OCI-LY7 (cell line): ENCODE data around the gene APLP1. TPM values are rescaled to one million over a fixed set of nuclear protein-coding genes. Genes with fewer than 3 reads are reported as not detected.

Source experiments
- BruUV-seq: library from RNA; stranded (reverse); fragments of 400-500 nt; replicated peaks from 2 replicates; lab custom pipeline; 2021; lab: Mats Ljungman, UMichigan
- CTCF ChIA-PET: fragments of 300-600 bp; sonication (Branson Sonifier 250); formaldehyde crosslinking; loops from one replicate; lab custom pipeline; 2022; ENCODE audit warnings: antibody characterized with exemption; ENCODE audit not compliant: unreplicated experiment; lab: Charles Lee
- POLR2A ChIA-PET: fragments of 300-600 bp; sonication (Branson Sonifier 250); formaldehyde crosslinking; loops from one replicate; lab custom pipeline; 2022; ENCODE audit warnings: antibody characterized with exemption; lab: Charles Lee
- DNase-seq: peaks from one replicate; pipeline ENCODE4 v3.0.0-alpha.2; 2015; ENCODE audit warnings: low spot score
- H2AFZ ChIP-seq: fragments of 200-600 bp; sonication (generic), shearing (Covaris generic); 2 replicates; pipeline ENCODE4 v1.6.1; 2014; ENCODE audit warnings: mild to moderate bottlenecking, antibody characterized with exemption, low read length, moderate library complexity
- H3K27ac ChIP-seq: fragments of 200-600 bp; sonication (generic); 2 replicates; pipeline ENCODE4 v1.5.1; 2014; ENCODE audit warnings: mixed run types, low read depth, mild to moderate bottlenecking, moderate library complexity, low read length, inconsistent platforms; ENCODE audit not compliant: poor library complexity, severe bottlenecking
- H3K36me3 ChIP-seq: fragments of 200-600 bp; sonication (generic); 2 replicates; pipeline ENCODE4 v1.6.1; 2014; ENCODE audit warnings: mild to moderate bottlenecking, antibody characterized with exemption, low read length, moderate library complexity, mixed read lengths; ENCODE audit not compliant: insufficient read depth
- H3K4me1 ChIP-seq: fragments of 200-600 bp; sonication (generic); 2 replicates; pipeline ENCODE4 v1.5.1; 2014; ENCODE audit warnings: mild to moderate bottlenecking, low read length; ENCODE audit not compliant: insufficient read depth, poor library complexity, severe bottlenecking
- H3K4me2 ChIP-seq: fragments of 200-600 bp; sonication (generic); 2 replicates; pipeline ENCODE4 v1.6.1; 2014; ENCODE audit warnings: mild to moderate bottlenecking, low read length
- H3K4me3 ChIP-seq: fragments of 200-600 bp; sonication (generic); 2 replicates; pipeline ENCODE4 v1.5.1; 2014; ENCODE audit warnings: mild to moderate bottlenecking, low read depth, low read length; ENCODE audit not compliant: poor library complexity, severe bottlenecking
- H3K79me2 ChIP-seq: fragments of 200-600 bp; sonication (generic); 2 replicates; pipeline ENCODE4 v1.6.1; 2016; ENCODE audit warnings: low read depth, mild to moderate bottlenecking, low read length, moderate library complexity, mixed read lengths; ENCODE audit not compliant: insufficient read depth
- H3K9me2 ChIP-seq: fragments of 200-600 bp; sonication (generic); 2 replicates; pipeline ENCODE4 v1.6.1; 2016; ENCODE audit warnings: mild to moderate bottlenecking, low read length, mixed read lengths; ENCODE audit not compliant: insufficient read depth
- H3K9me3 ChIP-seq: fragments of 200-600 bp; sonication (generic); 2 replicates; pipeline ENCODE4 v1.6.1; 2014; ENCODE audit warnings: mild to moderate bottlenecking, mixed run types, low read length, mixed read lengths
- H4K20me1 ChIP-seq: fragments of 200-600 bp; sonication (generic); 2 replicates; pipeline ENCODE4 v1.6.1; 2014; ENCODE audit warnings: mild to moderate bottlenecking, antibody characterized with exemption, low read length, moderate library complexity, mixed read lengths; ENCODE audit not compliant: insufficient read depth
- EZH2phosphoT487 ChIP-seq: fragments of 200-600 bp; sonication (generic); IDR thresholded peaks from 2 replicates; pipeline ENCODE4 v1.6.1; 2018; ENCODE audit warnings: low read depth, borderline replicate concordance, mild to moderate bottlenecking, mixed run types, antibody characterized with exemption, low read length, moderate library complexity, mixed read lengths
- intact Hi-C: fragments of 100-400 bp; cut with micrococcal nuclease; formaldehyde crosslinking; loops from one replicate; pipeline ENCODE4 v1.10.0; 2022; ENCODE audit not compliant: unreplicated experiment
- total RNA-seq, 2 experiments: library from RNA; depleted of rRNA in 1 of 2; stranded (reverse); fragments of >200 nt in 1 of 2; shearing (Covaris generic) in 1 of 2; gene quantifications; 2 replicates each; pipeline ENCODE4 v1.2.3, GENCODE V29; 2014 to 2022
- TF ChIP-seq, protein P1 (sequence below): fragments of 200-600 bp; sonication (generic); conservative IDR thresholded peaks from 2 replicates; pipeline ENCODE4 v1.5.1; 2014; ENCODE audit warnings: mild to moderate bottlenecking, antibody characterized with exemption, low read length, moderate library complexity, mixed read lengths

Gene APLP1
- total RNA-seq, 2 experiments from 2014 or later = 0.13 to 1.2 TPM

DNA sequence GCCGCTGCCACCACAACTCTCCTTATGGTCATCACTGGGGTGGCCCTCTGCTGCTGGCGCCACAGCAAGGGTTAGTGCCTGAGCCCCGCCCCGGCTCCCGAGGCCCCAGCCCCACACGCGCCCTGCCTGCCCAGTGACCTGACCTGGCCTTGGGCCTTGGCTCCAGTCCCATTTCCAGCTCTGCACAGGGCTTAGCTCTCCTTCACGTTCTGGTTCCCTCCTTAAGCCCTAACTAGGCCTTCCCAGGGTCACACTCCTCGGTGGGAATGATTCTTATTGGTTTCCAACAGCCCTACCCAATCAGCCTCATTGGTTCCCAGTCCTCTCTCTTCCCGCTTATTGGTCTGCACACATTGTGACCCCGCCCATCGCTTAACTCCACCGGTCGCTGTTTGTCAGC, 5.8 kb upstream of the APLP1 start:
- Histone ChIP-seq H3K9me3 (no peaks in the 10 kb centered on the region), H3K4me3 (no peak overlapping the region), H3K27ac (no peak overlapping the region), H3K4me1 (peaks cover under 1% of the 10 kb centered on the region), H4K20me1 (no peaks in the 10 kb centered on the region), H2AFZ (no peak overlapping the region), H3K36me3 (no peaks in the 10 kb centered on the region), H3K4me2 (no peak overlapping the region), H3K9me2 (no peaks in the 10 kb centered on the region), H3K79me2 (no peaks in the 10 kb centered on the region)
- no TSS peak for BruUV-seq
- intact Hi-C loops = no loop called here
- ChIA-PET CTCF (no interaction called here), POLR2A (interaction anchor here (0.7 kb wide), 1 partner anchor 175 kb away, joined by 5 read pairs; no protein-coding TSS in a partner anchor)
- DNase-seq = no peak
- no peak for TF ChIP-seq EZH2phosphoT487
- TF ChIP-seq, protein P1, sequence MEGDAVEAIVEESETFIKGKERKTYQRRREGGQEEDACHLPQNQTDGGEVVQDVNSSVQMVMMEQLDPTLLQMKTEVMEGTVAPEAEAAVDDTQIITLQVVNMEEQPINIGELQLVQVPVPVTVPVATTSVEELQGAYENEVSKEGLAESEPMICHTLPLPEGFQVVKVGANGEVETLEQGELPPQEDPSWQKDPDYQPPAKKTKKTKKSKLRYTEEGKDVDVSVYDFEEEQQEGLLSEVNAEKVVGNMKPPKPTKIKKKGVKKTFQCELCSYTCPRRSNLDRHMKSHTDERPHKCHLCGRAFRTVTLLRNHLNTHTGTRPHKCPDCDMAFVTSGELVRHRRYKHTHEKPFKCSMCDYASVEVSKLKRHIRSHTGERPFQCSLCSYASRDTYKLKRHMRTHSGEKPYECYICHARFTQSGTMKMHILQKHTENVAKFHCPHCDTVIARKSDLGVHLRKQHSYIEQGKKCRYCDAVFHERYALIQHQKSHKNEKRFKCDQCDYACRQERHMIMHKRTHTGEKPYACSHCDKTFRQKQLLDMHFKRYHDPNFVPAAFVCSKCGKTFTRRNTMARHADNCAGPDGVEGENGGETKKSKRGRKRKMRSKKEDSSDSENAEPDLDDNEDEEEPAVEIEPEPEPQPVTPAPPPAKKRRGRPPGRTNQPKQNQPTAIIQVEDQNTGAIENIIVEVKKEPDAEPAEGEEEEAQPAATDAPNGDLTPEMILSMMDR = no peak

GRCh38 chr19:35863018-35863417, 5.4 kb upstream of the APLP1 start:
- ChIA-PET POLR2A (interaction anchor here (0.7 kb wide), 1 partner anchor 176 kb away, joined by 5 read pairs; no protein-coding TSS in a partner anchor), CTCF (no interaction called here)
- no peak for TF ChIP-seq EZH2phosphoT487
- TF ChIP-seq, protein P1 = no peak
- Histone ChIP-seq H2AFZ (no peak overlapping the region), H3K27ac (no peak overlapping the region), H4K20me1 (no peaks in the 10 kb centered on the region), H3K9me3 (no peaks in the 10 kb centered on the region), H3K4me2 (no peak overlapping the region), H3K4me3 (no peak overlapping the region), H3K4me1 (no peaks in the 10 kb centered on the region), H3K79me2 (no peaks in the 10 kb centered on the region), H3K9me2 (no peaks in the 10 kb centered on the region), H3K36me3 (no peaks in the 10 kb centered on the region)
- no peak for DNase-seq
- intact Hi-C loops = no loop called here
- BruUV-seq = no TSS peak

- H4K20me1 ChIP-seq = no peaks in the 10 kb centered on the region
- BruUV-seq = no TSS peak
Observed at GRCh38 chr19:35868823-35869326, 501 bp downstream of the APLP1 start.

More at GRCh38 chr19:35868823-35869326, 501 bp downstream of the APLP1 start:
- H3K36me3 ChIP-seq = no peaks in the 10 kb centered on the region
- no peaks in the 10 kb centered on the region for H3K9me2 ChIP-seq
- ChIA-PET POLR2A (no interaction called here), CTCF (no interaction called here)
- intact Hi-C loops = no loop called here
- H3K4me3 ChIP-seq = peak overlapping the region; percentile 65
- no peak for DNase-seq
- H3K4me2 ChIP-seq = peak overlapping the region; percentile 83
- H3K9me3 ChIP-seq = no peaks in the 10 kb centered on the region
- H3K4me1 ChIP-seq = peaks cover 17% of the 10 kb centered on the region
- H3K79me2 ChIP-seq = no peaks in the 10 kb centered on the region
- TF ChIP-seq EZH2phosphoT487 = no peak
- TF ChIP-seq, protein P1 = no peak
- no peak overlapping the region for H3K27ac ChIP-seq
- no peak overlapping the region for H2AFZ ChIP-seq
